Smooth muscle cell (in vitro differentiated cells): Measurements from ENCODE around the gene ANKRD6. TPM values are rescaled to one million over a fixed set of nuclear protein-coding genes. Genes with fewer than 3 reads are reported as not detected.

ENCODE experiments used
- DNase-seq: peaks from one replicate; lab custom pipeline; 2025; ENCODE audit not compliant: unreplicated experiment; lab: John Stamatoyannopoulos, UW
- H2AFZ ChIP-seq: fragments of 200-600 bp; sonication (generic); 2 replicates; pipeline ENCODE4 v1.6.0; 2016; ENCODE audit warnings: antibody characterized with exemption, low read depth, mild to moderate bottlenecking
- H3F3A ChIP-seq: fragments of 200-600 bp; sonication (generic); 2 replicates; pipeline ENCODE4 v1.6.0; 2017; ENCODE audit warnings: antibody characterized with exemption, low read depth
- H3K27ac ChIP-seq: fragments of 200-600 bp; sonication (generic); 2 replicates; pipeline ENCODE4 v1.5.1; 2016; ENCODE audit warnings: low read depth, mild to moderate bottlenecking
- H3K27me3 ChIP-seq: fragments of 200-600 bp; sonication (generic); 2 replicates; pipeline ENCODE4 v1.6.1; 2016; ENCODE audit warnings: low read depth, mild to moderate bottlenecking
- H3K36me3 ChIP-seq: fragments of 200-600 bp; sonication (generic); 2 replicates; pipeline ENCODE4 v1.5.1; 2016; ENCODE audit warnings: low read depth
- H3K4me1 ChIP-seq: fragments of 200-600 bp; sonication (generic); 2 replicates; pipeline ENCODE4 v1.5.1; 2016; ENCODE audit warnings: low read depth
- H3K4me2 ChIP-seq: fragments of 200-600 bp; sonication (generic); 2 replicates; pipeline ENCODE4 v1.6.0; 2016; ENCODE audit warnings: mild to moderate bottlenecking
- H3K4me3 ChIP-seq: fragments of 200-600 bp; sonication (generic); 2 replicates; pipeline ENCODE4 v1.5.1; 2016; ENCODE audit warnings: mild to moderate bottlenecking
- H3K79me2 ChIP-seq: fragments of 200-600 bp; sonication (generic); 2 replicates; pipeline ENCODE4 v1.6.0; 2016; ENCODE audit warnings: low read depth, mild to moderate bottlenecking
- H3K9ac ChIP-seq: fragments of 200-600 bp; sonication (generic); 2 replicates; pipeline ENCODE4 v1.6.0; 2016; ENCODE audit warnings: low read depth
- H3K9me3 ChIP-seq: fragments of 200-600 bp; sonication (generic); replicated peaks from 2 replicates; pipeline ENCODE4 v1.5.1; 2016; ENCODE audit warnings: low read depth
- H4K20me1 ChIP-seq: fragments of 200-600 bp; sonication (generic); 2 replicates; pipeline ENCODE4 v1.6.0; 2016; ENCODE audit warnings: low read depth
- WGBS: methylation state at CpG from one replicate; pipeline ENCODE4 v1.1.7; 2016; ENCODE audit warnings: low lambda C conversion rate; 5-methylcytosine and 5-hydroxymethylcytosine counted together
- polyA plus RNA-seq: library from polyadenylated mRNA; unstranded; fragments of >200 nt; fragmentation: Nextera tagmentation; extraction: Ambion mirVana; gene quantifications from 2 replicates; pipeline ENCODE4 v1.2.1, GENCODE V29; 2016
- total RNA-seq: library from RNA; depleted of rRNA; stranded (reverse); fragments of >200 nt; gene quantifications from 2 replicates; pipeline ENCODE4 v1.2.3, GENCODE V29; 2014
- TF ChIP-seq, protein P1 (sequence below): fragments of 200-600 bp; sonication (generic); IDR thresholded peaks from 2 replicates; pipeline ENCODE4 v1.5.1; 2017; ENCODE audit warnings: borderline replicate concordance, mild to moderate bottlenecking, antibody characterized with exemption; ENCODE audit not compliant: insufficient read depth, poor library complexity, severe bottlenecking

ANKRD6 gene
- total and polyA plus RNA-seq, 2 experiments from 2014 or later: 5.2 to 10.7 TPM

DNA sequence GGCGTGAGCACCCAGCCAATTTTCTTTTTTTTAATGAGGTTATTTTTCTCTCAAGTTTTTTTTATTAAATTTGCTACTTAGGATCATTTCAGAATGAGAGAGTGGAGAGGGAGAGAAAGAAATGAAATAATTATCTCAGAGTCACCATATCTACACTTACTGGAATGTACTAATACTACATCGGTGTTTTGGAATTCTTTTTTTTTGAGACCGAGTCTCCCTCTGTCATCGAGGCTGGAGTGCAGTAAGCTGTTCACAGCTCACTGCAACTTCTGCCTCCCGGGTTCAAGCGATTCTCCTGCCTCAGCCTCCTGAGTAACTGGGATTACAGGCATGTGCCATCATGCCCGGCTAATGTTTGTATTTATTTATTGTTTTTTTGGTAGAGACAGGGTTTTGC is 27.8 kb downstream of the ANKRD6 start:
- no peaks in the 10 kb centered on the region for H3K27me3 ChIP-seq

GRCh38 chr6:89462503-89462902 is 29.6 kb downstream of the ANKRD6 start:
- H3K4me3 ChIP-seq: no peak overlapping the region
- H3F3A ChIP-seq: no peaks in the 10 kb centered on the region
- H3K4me1 ChIP-seq: no peaks in the 10 kb centered on the region
- no peak overlapping the region for H3K9ac ChIP-seq
- 91% methylated on average over 2 of the region's 2 CpGs for WGBS
- no peaks in the 10 kb centered on the region for H3K36me3 ChIP-seq
- no peak overlapping the region for H3K4me2 ChIP-seq
- H4K20me1 ChIP-seq: peaks cover 28% of the 10 kb centered on the region
- TF ChIP-seq, protein P1, sequence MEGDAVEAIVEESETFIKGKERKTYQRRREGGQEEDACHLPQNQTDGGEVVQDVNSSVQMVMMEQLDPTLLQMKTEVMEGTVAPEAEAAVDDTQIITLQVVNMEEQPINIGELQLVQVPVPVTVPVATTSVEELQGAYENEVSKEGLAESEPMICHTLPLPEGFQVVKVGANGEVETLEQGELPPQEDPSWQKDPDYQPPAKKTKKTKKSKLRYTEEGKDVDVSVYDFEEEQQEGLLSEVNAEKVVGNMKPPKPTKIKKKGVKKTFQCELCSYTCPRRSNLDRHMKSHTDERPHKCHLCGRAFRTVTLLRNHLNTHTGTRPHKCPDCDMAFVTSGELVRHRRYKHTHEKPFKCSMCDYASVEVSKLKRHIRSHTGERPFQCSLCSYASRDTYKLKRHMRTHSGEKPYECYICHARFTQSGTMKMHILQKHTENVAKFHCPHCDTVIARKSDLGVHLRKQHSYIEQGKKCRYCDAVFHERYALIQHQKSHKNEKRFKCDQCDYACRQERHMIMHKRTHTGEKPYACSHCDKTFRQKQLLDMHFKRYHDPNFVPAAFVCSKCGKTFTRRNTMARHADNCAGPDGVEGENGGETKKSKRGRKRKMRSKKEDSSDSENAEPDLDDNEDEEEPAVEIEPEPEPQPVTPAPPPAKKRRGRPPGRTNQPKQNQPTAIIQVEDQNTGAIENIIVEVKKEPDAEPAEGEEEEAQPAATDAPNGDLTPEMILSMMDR: no peak
- H3K27ac ChIP-seq: no peak overlapping the region
- no peak for DNase-seq
- no peaks in the 10 kb centered on the region for H3K9me3 ChIP-seq
- no peak overlapping the region for H2AFZ ChIP-seq
- H3K27me3 ChIP-seq: no peaks in the 10 kb centered on the region
- H3K79me2 ChIP-seq: peaks cover 3% of the 10 kb centered on the region

More for the DNA sequence above, 27.8 kb downstream of the ANKRD6 start:
- 87% methylated on average over 7 of the region's 7 CpGs for WGBS
- peaks cover 26% of the 10 kb centered on the region for H4K20me1 ChIP-seq
- no peak for DNase-seq
- peaks cover 3% of the 10 kb centered on the region for H3K79me2 ChIP-seq
- no peaks in the 10 kb centered on the region for H3K9me3 ChIP-seq
- no peak overlapping the region for H3K4me3 ChIP-seq
- H3F3A ChIP-seq: no peaks in the 10 kb centered on the region
- H3K36me3 ChIP-seq: no peaks in the 10 kb centered on the region
- TF ChIP-seq, protein P1: no peak
- H3K9ac ChIP-seq: no peak overlapping the region
- no peak overlapping the region for H3K4me2 ChIP-seq
- H3K27ac ChIP-seq: no peak overlapping the region
- no peak overlapping the region for H2AFZ ChIP-seq
- H3K4me1 ChIP-seq: no peaks in the 10 kb centered on the region

DNA sequence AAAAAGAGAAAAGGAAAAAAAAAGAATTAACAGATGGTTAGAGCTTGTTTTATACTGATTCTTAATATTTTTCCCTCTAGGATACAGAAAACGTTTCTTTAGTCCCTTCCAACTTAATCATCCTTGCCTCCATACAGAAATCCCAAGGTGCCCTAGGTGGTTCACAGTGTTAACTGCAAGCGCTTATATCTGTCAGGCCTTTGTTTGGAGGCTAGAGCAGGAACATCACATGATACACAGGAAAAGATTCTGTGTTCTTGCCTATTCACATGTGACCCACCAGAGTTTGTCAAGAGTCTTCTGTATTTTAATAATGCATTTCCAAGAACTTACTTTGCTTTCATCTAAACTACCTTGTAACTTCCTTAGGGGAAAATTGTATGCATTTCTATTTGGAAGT is 31.3 kb downstream of the ANKRD6 start:
- Histone ChIP-seq H3K79me2 (peaks cover 3% of the 10 kb centered on the region), H3K9me3 (no peaks in the 10 kb centered on the region), H3K4me3 (no peak overlapping the region), H3K27me3 (no peaks in the 10 kb centered on the region), H3K4me1 (no peaks in the 10 kb centered on the region), H2AFZ (no peak overlapping the region), H3K36me3 (no peaks in the 10 kb centered on the region), H3K4me2 (no peak overlapping the region), H3K9ac (no peak overlapping the region), H4K20me1 (peaks cover 28% of the 10 kb centered on the region), H3K27ac (no peak overlapping the region), H3F3A (no peaks in the 10 kb centered on the region)
- DNase-seq: no peak
- TF ChIP-seq, protein P1: no peak
- 86% methylated on average over 2 of the region's 2 CpGs for WGBS

- WGBS: 100% methylated on average over 1 of the region's 1 CpG
- H3F3A ChIP-seq: no peaks in the 10 kb centered on the region
- H3K36me3 ChIP-seq: no peaks in the 10 kb centered on the region
- no peak for DNase-seq
- H4K20me1 ChIP-seq: peaks cover 12% of the 10 kb centered on the region
- no peak overlapping the region for H3K9ac ChIP-seq
- H3K27me3 ChIP-seq: no peaks in the 10 kb centered on the region
- no peaks in the 10 kb centered on the region for H3K4me1 ChIP-seq
- peaks cover 8% of the 10 kb centered on the region for H3K79me2 ChIP-seq
- no peak overlapping the region for H3K4me2 ChIP-seq
- H3K4me3 ChIP-seq: no peak overlapping the region
- H3K9me3 ChIP-seq: no peaks in the 10 kb centered on the region
- no peak overlapping the region for H3K27ac ChIP-seq
- TF ChIP-seq, protein P1: no peak
- H2AFZ ChIP-seq: no peak overlapping the region
Measured at GRCh38 chr6:89467437-89467836, 34.5 kb downstream of the ANKRD6 start.
